Subcutaneous adipose tissue (tissue), 4 donors: ENCODE measurements around the gene ZNF516. TPM values are rescaled to one million over a fixed set of nuclear protein-coding genes. Genes with fewer than 3 reads are reported as not detected.

ENCODE experiments used
- total RNA-seq, 4 donors: library from RNA; depleted of rRNA; stranded (reverse); fragments of >200 nt; gene quantifications; one replicate each; pipeline ENCODE4 v1.1.0, GENCODE V29; 2016
- TF ChIP-seq, protein P1 (sequence below): fragments of 450-650 bp; IDR thresholded peaks from one replicate; pipeline ENCODE4 v1.5.1; 2016; ENCODE audit warnings: low read depth, mild to moderate bottlenecking, control low read depth, antibody characterized with exemption, moderate library complexity

The ZNF516 gene
- total RNA-seq, 4 donors from 2014 or later, result 15.4 to 22.3 (median 17.5) TPM

DNA sequence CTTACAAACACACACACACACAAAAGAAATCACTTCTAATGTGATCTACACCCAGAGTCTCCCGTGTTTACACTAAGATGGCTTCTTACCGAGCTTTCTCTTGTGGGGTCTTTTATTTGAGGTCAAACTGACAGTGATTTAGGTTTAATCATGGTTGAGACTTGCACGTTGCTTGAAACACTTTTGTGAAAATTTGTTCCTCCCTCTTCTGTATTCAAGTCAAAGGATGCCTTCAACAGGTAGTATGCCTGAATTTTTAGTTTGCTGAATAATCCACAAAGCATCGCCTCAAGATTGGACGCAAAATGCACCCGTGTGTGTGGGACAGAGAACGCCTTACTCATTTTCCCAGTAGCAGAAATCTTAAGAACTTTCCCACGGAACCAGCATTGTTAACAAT lies 4.0 kb upstream of the ZNF516 start:
- TF ChIP-seq, protein P1, sequence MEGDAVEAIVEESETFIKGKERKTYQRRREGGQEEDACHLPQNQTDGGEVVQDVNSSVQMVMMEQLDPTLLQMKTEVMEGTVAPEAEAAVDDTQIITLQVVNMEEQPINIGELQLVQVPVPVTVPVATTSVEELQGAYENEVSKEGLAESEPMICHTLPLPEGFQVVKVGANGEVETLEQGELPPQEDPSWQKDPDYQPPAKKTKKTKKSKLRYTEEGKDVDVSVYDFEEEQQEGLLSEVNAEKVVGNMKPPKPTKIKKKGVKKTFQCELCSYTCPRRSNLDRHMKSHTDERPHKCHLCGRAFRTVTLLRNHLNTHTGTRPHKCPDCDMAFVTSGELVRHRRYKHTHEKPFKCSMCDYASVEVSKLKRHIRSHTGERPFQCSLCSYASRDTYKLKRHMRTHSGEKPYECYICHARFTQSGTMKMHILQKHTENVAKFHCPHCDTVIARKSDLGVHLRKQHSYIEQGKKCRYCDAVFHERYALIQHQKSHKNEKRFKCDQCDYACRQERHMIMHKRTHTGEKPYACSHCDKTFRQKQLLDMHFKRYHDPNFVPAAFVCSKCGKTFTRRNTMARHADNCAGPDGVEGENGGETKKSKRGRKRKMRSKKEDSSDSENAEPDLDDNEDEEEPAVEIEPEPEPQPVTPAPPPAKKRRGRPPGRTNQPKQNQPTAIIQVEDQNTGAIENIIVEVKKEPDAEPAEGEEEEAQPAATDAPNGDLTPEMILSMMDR, result no peak

DNA sequence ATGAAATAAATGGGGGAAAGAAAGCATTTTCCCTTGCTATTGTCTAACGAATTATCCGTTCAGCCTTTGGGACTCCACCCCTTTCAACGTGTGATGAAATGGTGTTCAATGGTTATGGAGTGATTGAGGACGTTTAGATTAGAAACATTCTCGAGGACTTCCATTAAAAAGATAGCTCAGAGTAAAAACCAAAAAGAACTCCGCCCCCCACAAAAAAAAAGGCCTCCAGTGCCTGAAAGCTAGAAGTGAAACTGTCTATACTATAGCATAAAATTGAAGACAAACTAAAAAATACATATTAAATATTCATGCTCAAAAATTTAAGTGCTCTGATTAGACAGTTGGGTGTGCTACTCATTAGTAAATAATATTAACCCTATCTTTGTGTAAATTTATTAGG lies 3.0 kb upstream of the ZNF516 start:
- TF ChIP-seq, protein P1, result no peak

DNA sequence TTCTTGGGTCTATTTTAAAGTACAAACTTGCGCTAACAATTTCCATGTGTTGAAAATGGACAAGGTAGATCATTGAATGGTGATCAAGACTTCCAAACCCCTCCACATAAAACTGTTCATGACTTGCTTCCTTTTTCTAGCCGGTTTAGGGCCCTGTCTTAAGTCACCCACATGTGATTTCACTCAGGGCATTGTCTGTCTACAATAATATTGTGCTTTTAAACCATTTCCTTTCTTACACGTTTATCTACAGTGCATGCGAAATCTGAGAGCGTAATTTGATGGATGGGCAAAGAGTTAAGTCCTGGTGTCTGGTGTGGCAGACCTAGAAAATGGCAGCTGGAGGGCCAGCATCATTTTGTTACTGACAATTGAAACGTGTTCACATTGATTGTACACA lies 2.0 kb upstream of the ZNF516 start:
- TF ChIP-seq, protein P1, result no peak

DNA sequence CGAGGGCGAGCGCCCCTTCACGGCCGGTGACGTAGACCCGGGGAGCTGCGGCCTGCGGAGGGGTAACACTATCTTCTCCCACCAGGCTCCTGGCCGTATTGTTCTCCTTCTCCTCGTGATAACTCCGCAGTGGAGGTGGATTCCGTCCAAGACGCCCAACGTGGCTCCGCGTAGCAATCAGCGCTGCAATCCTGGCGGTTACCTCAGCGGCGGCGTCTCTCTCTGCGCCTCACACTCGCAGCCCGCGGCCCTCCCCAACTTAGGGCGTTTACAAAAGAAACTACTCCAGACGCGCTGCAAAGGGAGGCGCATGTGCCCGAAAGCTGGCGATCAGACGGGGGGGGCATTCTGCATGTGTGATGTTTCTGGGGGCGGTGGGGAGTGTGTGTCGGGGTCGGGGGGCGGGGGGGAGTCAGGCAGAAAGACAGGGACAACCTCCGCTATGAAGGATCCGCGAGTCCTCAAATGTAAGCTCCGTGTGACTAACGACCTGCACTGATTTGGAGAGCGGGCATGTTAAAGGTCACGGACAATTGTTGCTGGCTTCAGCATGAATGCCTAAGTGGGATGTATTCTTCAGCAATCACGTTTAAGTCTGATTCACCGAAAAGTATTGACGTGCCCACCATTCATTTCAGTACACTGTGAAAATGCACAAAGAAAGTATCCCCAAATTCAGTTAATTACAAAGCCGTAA lies 1.3 kb upstream of the ZNF516 start:
- TF ChIP-seq, protein P1, result no peak

DNA sequence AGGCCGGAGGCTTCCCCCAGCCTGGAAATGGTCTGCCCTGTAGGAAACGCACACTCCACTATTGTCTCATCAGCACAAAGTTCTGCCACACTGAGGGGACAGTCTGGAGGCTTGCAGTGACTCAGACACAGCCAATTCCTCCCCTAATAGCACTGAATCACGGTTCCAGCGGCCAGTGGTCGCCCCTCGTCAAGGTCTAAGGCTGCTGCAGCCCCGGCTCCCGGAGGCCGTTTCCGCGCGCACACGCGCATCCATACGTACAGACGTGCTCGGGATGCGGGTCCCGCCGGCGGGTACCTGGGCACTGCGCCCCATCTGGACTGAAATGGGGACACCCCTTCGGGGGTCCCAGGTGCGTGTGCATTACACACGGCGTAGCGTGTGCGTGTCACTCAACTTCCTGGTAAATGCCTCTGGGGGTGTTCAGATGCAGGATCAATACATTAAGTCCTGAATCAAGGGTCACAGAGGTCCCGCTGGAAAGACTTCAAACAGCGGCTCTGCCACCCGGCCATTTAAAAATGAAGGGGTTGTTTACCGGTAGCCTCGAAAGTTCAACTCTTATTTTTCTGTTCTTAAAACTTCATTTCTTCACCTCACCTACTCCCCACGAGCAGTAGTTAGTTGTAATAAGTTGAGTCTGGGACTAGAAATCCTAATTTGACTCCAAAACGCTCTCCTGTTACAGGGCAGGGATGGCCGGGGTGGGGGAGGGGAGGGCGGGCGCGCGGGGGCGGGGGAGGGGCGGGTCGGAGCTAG lies 572 bp upstream of the ZNF516 start:
- TF ChIP-seq, protein P1, result no peak

DNA sequence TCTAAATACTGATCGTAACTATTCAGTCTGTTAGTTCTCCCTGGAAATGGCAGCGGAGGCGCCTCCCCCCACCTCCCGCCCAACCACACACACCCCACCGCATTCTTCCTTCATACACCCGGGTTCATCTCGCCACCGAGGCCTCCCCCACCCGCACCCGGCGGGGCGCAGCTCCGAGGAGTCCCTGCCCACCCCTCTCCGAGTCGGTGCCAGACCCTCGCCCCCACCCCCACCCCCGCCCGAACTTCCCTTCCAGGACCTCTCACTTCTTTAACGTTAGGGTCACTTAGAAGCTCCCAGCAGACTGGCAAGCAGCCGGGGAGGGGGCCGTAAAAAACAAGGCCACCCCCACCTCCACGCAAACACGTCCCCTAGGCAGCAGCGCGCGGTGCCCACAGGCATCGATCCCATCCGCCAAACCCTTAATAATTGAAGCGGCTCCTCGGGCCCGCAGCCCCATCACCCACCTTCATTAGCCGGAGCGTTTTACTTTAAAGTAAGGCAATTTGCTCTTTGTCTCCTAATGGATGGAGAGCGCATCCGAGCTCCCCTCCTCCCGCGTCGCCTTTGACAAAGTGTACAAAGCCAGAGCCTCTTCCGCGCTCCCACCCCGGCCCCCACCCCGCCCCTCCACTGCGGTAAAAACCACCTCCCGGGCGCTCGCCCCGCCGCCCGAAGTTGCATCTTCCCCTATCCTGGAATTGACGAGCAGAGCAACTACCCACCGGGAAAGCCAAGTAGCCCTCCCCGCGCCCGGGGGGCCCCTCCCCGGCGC lies 624 bp downstream of the ZNF516 start:
- TF ChIP-seq, protein P1, result no peak
